ENCODE data around the gene CENPU.
A peak's percentile ranks its signal among the peaks of the same experiment; 100 is the strongest.

The CENPU gene

GRCh38 chr4:184681916-184682315, 52.0 kb downstream of the CENPU start:
- Histone ChIP-seq H3K36me3 (ENCODE audit: control insufficient read depth in 2 of 2, insufficient read depth in 1 of 2, low read length in 2 of 2) (peaks cover 6 to 33% of the 10 kb centered on the region in 2 experiments; a peak in 2 of 3 replicates), H3K4me3 (ENCODE audit: low read depth, low read length) (no peak overlapping the region), H3K27ac (ENCODE audit: extremely low read depth, low read depth, low read length) (no peak overlapping the region), H3K9me3 (ENCODE audit: control insufficient read depth, insufficient read depth, low read depth, low read length) (no peaks in the 10 kb centered on the region), H3K4me1 (ENCODE audit: control insufficient read depth, insufficient read depth, low read length) (no peaks in the 10 kb centered on the region)
- TF ChIP-seq ZNF629 (tag by site-specific recombination; IDR thresholded peaks at IDR 0.05) (no peak), ZBTB21 (tag by site-specific recombination; IDR thresholded peaks at IDR 0.05) (no peak)
- ChIA-PET CTCF (no interaction called here), POLR2A (no interaction called here)

GRCh38 chr4:184680698-184681097, 53.2 kb downstream of the CENPU start:
- H3K27ac ChIP-seq (ENCODE audit: extremely low read depth, low read depth, low read length), result no peak overlapping the region
- H3K4me3 ChIP-seq (ENCODE audit: low read depth, low read length), result no peak overlapping the region
- H3K4me1 ChIP-seq (ENCODE audit: control insufficient read depth, insufficient read depth, low read length), result no peaks in the 10 kb centered on the region
- no peaks in the 10 kb centered on the region for H3K9me3 ChIP-seq (ENCODE audit: control insufficient read depth, insufficient read depth, low read depth, low read length)
- CTCF ChIA-PET, result no interaction called here
- POLR2A ChIA-PET, result no interaction called here
- H3K36me3 ChIP-seq (ENCODE audit: control insufficient read depth in 2 of 2, insufficient read depth in 1 of 2, low read length in 2 of 2), result peaks cover 6 to 25% of the 10 kb centered on the region in 2 experiments; a peak in 2 of 3 replicates
- no peak for TF ChIP-seq YY1 (tag by site-specific recombination; IDR thresholded peaks at IDR 0.05)
- no peak for TF ChIP-seq ZNF626 (tag by site-specific recombination; IDR thresholded peaks at IDR 0.05)
- no peak for TF ChIP-seq KLF17 (tag by site-specific recombination; IDR thresholded peaks at IDR 0.05)

- Histone ChIP-seq H3K4me3 (ENCODE audit: low read depth, low read length) (no peak overlapping the region), H3K27ac (ENCODE audit: extremely low read depth, low read depth, low read length) (no peak overlapping the region), H3K9me3 (ENCODE audit: control insufficient read depth, insufficient read depth, low read depth, low read length) (no peaks in the 10 kb centered on the region), H3K36me3 (ENCODE audit: control insufficient read depth in 2 of 2, insufficient read depth in 1 of 2, low read length in 2 of 2) (peaks cover 6 to 40% of the 10 kb centered on the region in 2 experiments; a peak in 2 of 3 replicates), H3K4me1 (ENCODE audit: control insufficient read depth, insufficient read depth, low read length) (no peaks in the 10 kb centered on the region)
- POLR2A ChIA-PET, result no interaction called here
- CTCF ChIA-PET, result interaction anchor here (0.6 kb wide), 1 partner anchor 367 kb away, joined by 3 read pairs; no protein-coding TSS in a partner anchor
- TF ChIP-seq PRDM1 (tag by site-specific recombination; IDR thresholded peaks at IDR 0.05), result peak; percentile 74
- no peak for TF ChIP-seq ZNF266 (tag by site-specific recombination; IDR thresholded peaks at IDR 0.05; ENCODE audit: low read depth)
- TF ChIP-seq ZNF133 (tag by site-specific recombination; IDR thresholded peaks at IDR 0.05), result 0 out of 2 replicates have a peak, but pooled peaks have one; percentile 27
Measured at GRCh38 chr4:184675821-184676492, 57.9 kb downstream of the CENPU start.

- ChIA-PET CTCF (no interaction called here), POLR2A (no interaction called here)
- Histone ChIP-seq H3K4me3 (ENCODE audit: low read depth, low read length) (no peak overlapping the region), H3K4me1 (ENCODE audit: control insufficient read depth, insufficient read depth, low read length) (no peaks in the 10 kb centered on the region), H3K9me3 (ENCODE audit: control insufficient read depth, insufficient read depth, low read depth, low read length) (no peaks in the 10 kb centered on the region), H3K36me3 (ENCODE audit: control insufficient read depth in 2 of 2, insufficient read depth in 1 of 2, low read length in 2 of 2) (peaks cover 6 to 41% of the 10 kb centered on the region in 2 experiments; a peak in 2 of 3 replicates), H3K27ac (ENCODE audit: extremely low read depth, low read depth, low read length) (no peak overlapping the region)
- no peak for TF ChIP-seq ZNF623 (tag by site-specific recombination; IDR thresholded peaks at IDR 0.05)
Measured at GRCh38 chr4:184675018-184675417, 58.9 kb downstream of the CENPU start.

- H3K27ac ChIP-seq (ENCODE audit: extremely low read depth, low read depth, low read length), result no peak overlapping the region
- peaks cover 6 to 41% of the 10 kb centered on the region in 2 experiments; a peak in 2 of 3 replicates for H3K36me3 ChIP-seq (ENCODE audit: control insufficient read depth in 2 of 2, insufficient read depth in 1 of 2, low read length in 2 of 2)
- H3K4me3 ChIP-seq (ENCODE audit: low read depth, low read length), result no peak overlapping the region
- no peaks in the 10 kb centered on the region for H3K4me1 ChIP-seq (ENCODE audit: control insufficient read depth, insufficient read depth, low read length)
- CTCF ChIA-PET, result no interaction called here
- H3K9me3 ChIP-seq (ENCODE audit: control insufficient read depth, insufficient read depth, low read depth, low read length), result no peaks in the 10 kb centered on the region
- POLR2A ChIA-PET, result no interaction called here
- TF ChIP-seq ZNF155 (tag by site-specific recombination; IDR thresholded peaks at IDR 0.05) (no peak), ZNF112 (tag by site-specific recombination; IDR thresholded peaks at IDR 0.05) (no peak), ATF2 (tag by site-specific recombination; IDR thresholded peaks at IDR 0.05; ENCODE audit: low read depth) (no peak), ZNF426 (tag by site-specific recombination; IDR thresholded peaks at IDR 0.05) (no peak), ZNF639 (tag by site-specific recombination; IDR thresholded peaks at IDR 0.05) (no peak), BCL6B (tag by site-specific recombination; IDR thresholded peaks at IDR 0.05) (no peak), ZNF248 (tag by site-specific recombination; IDR thresholded peaks at IDR 0.05) (no peak), ZNF510 (tag by site-specific recombination; IDR thresholded peaks at IDR 0.05; ENCODE audit: insufficient replicate concordance) (no peak), ZNF221 (tag by site-specific recombination; IDR thresholded peaks at IDR 0.05; ENCODE audit: borderline replicate concordance) (no peak), ZNF654 (tag by site-specific recombination; IDR thresholded peaks at IDR 0.05; ENCODE audit: low read depth) (no peak), KLF8 (tag by site-specific recombination; IDR thresholded peaks at IDR 0.05) (no peak)
Measured at GRCh38 chr4:184674011-184674410, 59.9 kb downstream of the CENPU start.

Measured in HEK293 (cell line).